Epithelial cell of esophagus (primary cell): ENCODE results near the gene VWC2.

Source experiments
- DNase-seq: peaks from one replicate; pipeline ENCODE4 v3.0.0; 2010; ENCODE audit warnings: low read depth
- H3K4me3 ChIP-seq: 2 replicates; pipeline ENCODE4 v1.5.1; 2011; ENCODE audit warnings: mild to moderate bottlenecking, low read length, control low read depth
- TF ChIP-seq, protein P1 (sequence below): IDR thresholded peaks from 2 replicates; pipeline ENCODE4 v1.5.1; 2011; ENCODE audit warnings: low read depth, mild to moderate bottlenecking, low read length, control low read depth, inconsistent platforms; ENCODE audit not compliant: insufficient read depth; ENCODE audit errors: missing control alignments

Gene VWC2

DNA sequence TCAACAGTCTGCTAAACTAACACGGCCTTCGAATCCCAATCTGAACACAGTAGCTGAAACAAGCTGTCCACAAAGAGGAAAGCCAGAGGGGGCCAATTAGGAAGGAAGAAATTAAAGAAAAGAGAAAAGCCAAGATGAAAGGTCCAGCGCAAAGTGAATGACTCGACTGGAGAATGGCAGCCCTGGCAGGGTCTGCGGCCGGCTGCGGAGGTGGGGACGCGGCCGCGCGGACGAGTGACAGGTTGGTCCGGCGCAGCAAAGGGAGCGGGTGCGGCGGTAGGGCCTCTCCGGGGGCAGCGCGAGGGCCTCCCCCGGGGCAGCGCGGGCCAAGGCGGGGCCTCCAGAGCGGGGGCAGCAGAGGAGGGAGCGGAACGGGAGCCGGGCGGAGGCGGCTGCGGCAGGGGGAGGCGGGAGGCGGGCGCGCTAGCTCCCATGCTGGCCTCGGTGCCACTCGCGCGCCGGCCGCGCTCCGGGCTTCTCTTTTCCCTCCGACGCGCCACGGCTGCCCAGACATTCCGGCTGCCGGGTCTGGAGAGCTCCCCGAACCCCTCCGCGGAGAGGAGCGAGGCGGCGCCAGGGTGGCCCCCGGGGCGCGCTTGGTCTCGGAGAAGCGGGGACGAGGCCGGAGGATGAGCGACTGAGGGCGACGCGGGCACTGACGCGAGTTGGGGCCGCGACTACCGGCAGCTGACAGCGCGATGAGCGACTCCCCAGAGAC lies at the start of gene VWC2:
Gene VWC2 (plus strand): TSS at position 421 of the 718 bp plus-strand sequence. CDS start 1,798 bp downstream, outside the sequence.
- peak; percentile 5 for DNase-seq
- TF ChIP-seq, protein P1, sequence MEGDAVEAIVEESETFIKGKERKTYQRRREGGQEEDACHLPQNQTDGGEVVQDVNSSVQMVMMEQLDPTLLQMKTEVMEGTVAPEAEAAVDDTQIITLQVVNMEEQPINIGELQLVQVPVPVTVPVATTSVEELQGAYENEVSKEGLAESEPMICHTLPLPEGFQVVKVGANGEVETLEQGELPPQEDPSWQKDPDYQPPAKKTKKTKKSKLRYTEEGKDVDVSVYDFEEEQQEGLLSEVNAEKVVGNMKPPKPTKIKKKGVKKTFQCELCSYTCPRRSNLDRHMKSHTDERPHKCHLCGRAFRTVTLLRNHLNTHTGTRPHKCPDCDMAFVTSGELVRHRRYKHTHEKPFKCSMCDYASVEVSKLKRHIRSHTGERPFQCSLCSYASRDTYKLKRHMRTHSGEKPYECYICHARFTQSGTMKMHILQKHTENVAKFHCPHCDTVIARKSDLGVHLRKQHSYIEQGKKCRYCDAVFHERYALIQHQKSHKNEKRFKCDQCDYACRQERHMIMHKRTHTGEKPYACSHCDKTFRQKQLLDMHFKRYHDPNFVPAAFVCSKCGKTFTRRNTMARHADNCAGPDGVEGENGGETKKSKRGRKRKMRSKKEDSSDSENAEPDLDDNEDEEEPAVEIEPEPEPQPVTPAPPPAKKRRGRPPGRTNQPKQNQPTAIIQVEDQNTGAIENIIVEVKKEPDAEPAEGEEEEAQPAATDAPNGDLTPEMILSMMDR, result no peak
- H3K4me3 ChIP-seq, result no peak within 1 kb of the TSS

GRCh38 chr7:49724071-49724470 lies 49.4 kb upstream of the VWC2 start:
- H3K4me3 ChIP-seq, result no peak overlapping the region
- TF ChIP-seq, protein P1, result no peak
- DNase-seq, result no peak

GRCh38 chr7:49731836-49732235 lies 41.6 kb upstream of the VWC2 start:
- TF ChIP-seq, protein P1, result no peak
- no peak for DNase-seq
- H3K4me3 ChIP-seq, result no peak overlapping the region

DNA sequence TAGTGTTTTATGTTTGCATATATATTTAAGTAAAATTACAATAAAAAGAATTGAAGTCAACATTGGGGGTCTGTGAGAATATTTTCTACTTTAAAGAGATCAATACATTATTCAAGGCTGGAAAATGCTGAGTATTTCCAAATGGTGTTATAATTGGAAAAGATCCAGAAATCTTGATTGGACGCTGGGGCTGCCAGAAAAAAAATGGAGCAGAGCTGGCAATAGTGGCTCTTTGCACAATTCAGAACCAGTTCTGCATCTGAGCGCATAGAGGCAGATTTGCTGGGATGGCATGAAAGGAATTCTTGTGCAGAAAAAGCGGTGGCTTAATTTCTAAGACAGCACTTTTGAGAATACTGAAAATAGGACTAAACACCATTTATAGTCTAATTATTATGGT lies 10.8 kb upstream of the VWC2 start:
- TF ChIP-seq, protein P1, result no peak
- no peak for DNase-seq
- H3K4me3 ChIP-seq, result no peak overlapping the region

GRCh38 chr7:49763791-49764190 lies 9.6 kb upstream of the VWC2 start:
- TF ChIP-seq, protein P1, result no peak
- no peak for DNase-seq
- H3K4me3 ChIP-seq, result no peak overlapping the region

- TF ChIP-seq, protein P1, result no peak
- H3K4me3 ChIP-seq, result no peak overlapping the region
- DNase-seq, result no peak
These were observed 6.5 kb upstream of the VWC2 start for GRCh38 chr7:49766966-49767365.

GRCh38 chr7:49767719-49768118 lies 5.7 kb upstream of the VWC2 start:
- TF ChIP-seq, protein P1, result no peak
- no peak overlapping the region for H3K4me3 ChIP-seq
- no peak for DNase-seq
